ENCODE measurements around the gene NINJ2. TPM values are rescaled to one million over a fixed set of nuclear protein-coding genes. Genes with fewer than 3 reads are reported as not detected.

Gene NINJ2
- polyA plus RNA-seq, 3 donors, result 32.9 to 92.7 (median 73.7) TPM

GRCh38 chr12:623172-623864, 39.9 kb downstream of the NINJ2 start:
- Histone ChIP-seq H3K79me2 (ENCODE audit: insufficient read depth, low read length) (peaks cover 21% of the 10 kb centered on the region), H3K27ac (ENCODE audit: low read depth in 1 of 2, low read length in 2 of 2) (peak overlapping the region; percentile 67 to 81), H3K4me3 (replicated peaks in 1 of 3; ENCODE audit: low read depth in 2 of 3, low read length in 3 of 3) (peak overlapping the region in 1 of 3 experiments; percentile 32), H4K20me1 (ENCODE audit: insufficient read depth, low read length) (no peaks in the 10 kb centered on the region), H3K9me3 (replicated peaks in 1 of 2; ENCODE audit: control insufficient read depth in 1 of 2, insufficient read depth in 1 of 2, low read length in 2 of 2) (no peaks in the 10 kb centered on the region), H3K36me3 (replicated peaks in 1 of 2; ENCODE audit: control insufficient read depth in 1 of 2, insufficient read depth in 2 of 2, low read length in 2 of 2) (peaks cover 0 to 6% of the 10 kb centered on the region in 2 donors), H3K4me1 (ENCODE audit: control insufficient read depth in 1 of 2, insufficient read depth in 2 of 2, low read length in 2 of 2) (peaks cover 58 to 73% of the 10 kb centered on the region in 2 donors), H3K4me2 (replicated peaks; ENCODE audit: extremely low read depth, low read length, poor library complexity, severe bottlenecking) (peak overlapping the region; percentile 49), H3K9ac (ENCODE audit: insufficient read depth, low read length, poor library complexity, severe bottlenecking) (no peak overlapping the region), H2AFZ (ENCODE audit: insufficient read depth, low read depth, low read length, poor library complexity, severe bottlenecking) (no peak overlapping the region), H3K27me3 (ENCODE audit: control insufficient read depth in 2 of 2, insufficient read depth in 2 of 2, low read length in 2 of 2) (no peaks in the 10 kb centered on the region)
- TF ChIP-seq CTCF (IDR thresholded peaks at IDR 0.05), result no peak
- intact Hi-C loops (cut with micrococcal nuclease), result loop anchor here in 1 of 2 donors (5.0 kb wide), 1 partner anchor 46 kb away; no protein-coding TSS in a partner anchor
- H3K4me1 Mint-ChIP-seq, result peaks cover 62% of the 10 kb centered on the region
- peak overlapping the region; percentile 90 to 97 (median 95) for H3K27ac Mint-ChIP-seq
- H3K36me3 Mint-ChIP-seq, result peaks cover 9 to 13% of the 10 kb centered on the region in 2 donors
- H3K9me3 Mint-ChIP-seq, result peaks cover 0 to 2% (median 0%) of the 10 kb centered on the region in 7 donors
- no peak overlapping the region for H3K4me3 Mint-ChIP-seq
- 96% methylated on average over 4 of the region's 6 CpGs for WGBS (ENCODE audit: insufficient coverage)
- no peaks in the 10 kb centered on the region for H3K27me3 Mint-ChIP-seq (ENCODE audit: low read depth in 3 of 3)
- peak in 1 of 3 donors; percentile 34 for DNase-seq

- no peaks in the 10 kb centered on the region for H4K20me1 ChIP-seq (ENCODE audit: insufficient read depth, low read length)
- H3K9me3 ChIP-seq (replicated peaks in 1 of 2; ENCODE audit: control insufficient read depth in 1 of 2, insufficient read depth in 1 of 2, low read length in 2 of 2), result no peaks in the 10 kb centered on the region
- WGBS (ENCODE audit: insufficient coverage), result no CpG with 5 or more reads among the region's 3 CpGs
- H3K27me3 ChIP-seq (ENCODE audit: control insufficient read depth in 2 of 2, insufficient read depth in 2 of 2, low read length in 2 of 2), result no peaks in the 10 kb centered on the region
- H3K36me3 Mint-ChIP-seq, result peaks cover 9 to 13% of the 10 kb centered on the region in 2 donors
- no peak overlapping the region for H3K9ac ChIP-seq (ENCODE audit: insufficient read depth, low read length, poor library complexity, severe bottlenecking)
- peaks cover 0 to 2% (median 0%) of the 10 kb centered on the region in 7 donors for H3K9me3 Mint-ChIP-seq
- peak overlapping the region; percentile 49 for H3K4me2 ChIP-seq (replicated peaks; ENCODE audit: extremely low read depth, low read length, poor library complexity, severe bottlenecking)
- H3K36me3 ChIP-seq (replicated peaks in 1 of 2; ENCODE audit: control insufficient read depth in 1 of 2, insufficient read depth in 2 of 2, low read length in 2 of 2), result peaks cover 0 to 6% of the 10 kb centered on the region in 2 donors
- TF ChIP-seq CTCF (IDR thresholded peaks at IDR 0.05), result no peak
- H3K27ac ChIP-seq (ENCODE audit: low read depth in 1 of 2, low read length in 2 of 2), result peak overlapping the region; percentile 67 to 81
- peaks cover 68% of the 10 kb centered on the region for H3K4me1 Mint-ChIP-seq
- DNase-seq, result peak; percentile 60 to 89 (median 83)
- no peak overlapping the region for H3K4me3 Mint-ChIP-seq
- intact Hi-C loops (cut with micrococcal nuclease), result loop anchor here in 1 of 2 donors (5.0 kb wide), 1 partner anchor 45 kb away; no protein-coding TSS in a partner anchor
- H2AFZ ChIP-seq (ENCODE audit: insufficient read depth, low read depth, low read length, poor library complexity, severe bottlenecking), result no peak overlapping the region
- H3K27ac Mint-ChIP-seq, result peak overlapping the region; percentile 90 to 97 (median 95)
- H3K79me2 ChIP-seq (ENCODE audit: insufficient read depth, low read length), result peaks cover 22% of the 10 kb centered on the region
- H3K4me3 ChIP-seq (replicated peaks in 1 of 3; ENCODE audit: low read depth in 2 of 3, low read length in 3 of 3), result peak overlapping the region in 1 of 3 experiments; percentile 32
- H3K4me1 ChIP-seq (ENCODE audit: control insufficient read depth in 1 of 2, insufficient read depth in 2 of 2, low read length in 2 of 2), result peaks cover 67 to 73% of the 10 kb centered on the region in 2 donors
- no peaks in the 10 kb centered on the region for H3K27me3 Mint-ChIP-seq (ENCODE audit: low read depth in 3 of 3)
Measured at GRCh38 chr12:622416-622815, 40.8 kb downstream of the NINJ2 start.
